K562 (cell line): ENCODE results near the gene FCHO2. TPM values are rescaled to one million over a fixed set of nuclear protein-coding genes. Genes with fewer than 3 reads are reported as not detected.

ENCODE experiments used
- ATAC-seq: fragments of 200-7000 bp; cut with Tn5 transposase; 3 replicates; pipeline ENCODE4 v1.9.1; 2020; ENCODE audit warnings: moderate library complexity
- BruUV-seq: library from RNA; stranded (reverse); fragments of 400-500 nt; replicated peaks from 2 replicates; lab custom pipeline; 2021; lab: Mats Ljungman, UMichigan
- CTCF ChIA-PET: fragments of 300-600 bp; formaldehyde crosslinking; extraction: SDS; loops from one replicate; lab custom pipeline; 2021; ENCODE audit warnings: low intra/inter-chr PET ratio; lab: Yijun Ruan, JAX
- POLR2A ChIA-PET: fragments of 300-600, 350-650 bp; sonication (Branson Sonifier 250); formaldehyde crosslinking; extraction: SDS; loops from one replicate; lab custom pipeline; 2021; ENCODE audit warnings: antibody characterized with exemption, inconsistent platforms; lab: Yijun Ruan, JAX
- DNase-seq, 4 experiments: peaks; one replicate each; pipeline versions ENCODE4 v3.0.0 to v3.0.0-alpha.2; 2011 to 2018; ENCODE audit warnings: low spot score in 3 of 4, mixed read lengths in 3 of 4; ENCODE audit errors: extremely low read depth in 1 of 4
- FAIRE-seq: peaks from 2 replicates; lab custom pipeline; 2011; peaks lifted over from hg19 to GRCh38; lab: Jason Lieb, UNC
- H2AFZ ChIP-seq: 2 replicates; pipeline ENCODE4 v1.6.0; 2011; ENCODE audit warnings: low read depth, low read length, control low read depth, inconsistent platforms
- H3K27ac ChIP-seq: fragments of 200-600 bp; 3 replicates; pipeline ENCODE4 v1.8.0; 2011; ENCODE audit warnings: low read depth, mild to moderate bottlenecking, control low read depth, inconsistent platforms, low read length, moderate library complexity, mixed read lengths; ENCODE audit errors: extremely low read depth
- H3K27me3 ChIP-seq, 2 experiments: fragments of 300-600 bp in 1 of 2; 2 replicates in 1 of 2; 3 replicates in 1 of 2; pipeline versions ENCODE4 v1.6.0 to v1.8.0; 2011; ENCODE audit warnings: inconsistent platforms in 2 of 2, low read length in 2 of 2, mild to moderate bottlenecking in 1 of 2, mixed read lengths in 1 of 2, moderate library complexity in 1 of 2; ENCODE audit not compliant: control insufficient read depth in 2 of 2, insufficient read depth in 2 of 2
- H3K36me3 ChIP-seq: fragments of 300-600 bp; 3 replicates; pipeline ENCODE4 v1.8.0; 2011; ENCODE audit warnings: mild to moderate bottlenecking, low read length, inconsistent platforms; ENCODE audit not compliant: control insufficient read depth, insufficient read depth
- H3K4me1 ChIP-seq, 2 experiments: fragments of 200-600 bp in 1 of 2; replicated peaks in 1 of 2; 2 replicates in 1 of 2; 3 replicates in 1 of 2; pipeline versions ENCODE4 v1.5.1 to v1.8.0; 2011; ENCODE audit warnings: inconsistent platforms in 2 of 2, low read length in 2 of 2, mild to moderate bottlenecking in 1 of 2, mixed read lengths in 1 of 2, moderate library complexity in 1 of 2; ENCODE audit not compliant: control insufficient read depth in 2 of 2, insufficient read depth in 2 of 2
- H3K4me2 ChIP-seq: 2 replicates; pipeline ENCODE4 v1.6.1; 2011; ENCODE audit warnings: low read length, control low read depth, inconsistent platforms, mixed read lengths; ENCODE audit not compliant: insufficient read depth
- H3K4me3 ChIP-seq: fragments of 200-600 bp; sonication (generic), shearing (Covaris generic); 2 replicates; pipeline ENCODE4 v1.5.1; 2016; ENCODE audit warnings: control low read depth, inconsistent platforms
- H3K79me2 ChIP-seq: fragments of 200-600 bp; 3 replicates; pipeline ENCODE4 v1.8.0; 2011; ENCODE audit warnings: low read length, inconsistent platforms; ENCODE audit not compliant: control insufficient read depth, insufficient read depth
- H3K9ac ChIP-seq, 2 experiments: 2 replicates each; pipeline versions ENCODE4 v1.6.0 to v1.6.1; 2011; ENCODE audit warnings: low read depth in 2 of 2, low read length in 2 of 2, control low read depth in 1 of 2, inconsistent platforms in 1 of 2, mild to moderate bottlenecking in 1 of 2, mixed read lengths in 1 of 2; ENCODE audit not compliant: insufficient read depth in 1 of 2
- H3K9me1 ChIP-seq: one replicate; pipeline ENCODE4 v1.6.0; 2011; ENCODE audit warnings: inconsistent platforms, mild to moderate bottlenecking, low read length, moderate library complexity; ENCODE audit not compliant: control insufficient read depth, insufficient read depth
- H3K9me3 ChIP-seq: replicated peaks from 2 replicates; pipeline ENCODE4 v1.5.1; 2011; ENCODE audit warnings: low read depth, low read length, inconsistent platforms; ENCODE audit not compliant: control insufficient read depth, insufficient read depth
- H4K20me1 ChIP-seq: replicated peaks from 2 replicates; pipeline ENCODE4 v1.6.1; 2011; ENCODE audit warnings: low read length, inconsistent platforms, mixed read lengths; ENCODE audit not compliant: control insufficient read depth, insufficient read depth
- CSDE1 ChIP-seq, 2 experiments: fragments of 450-650 bp; IDR thresholded peaks; 2 replicates each; pipeline ENCODE4 v1.6.1; 2016; ENCODE audit warnings: mild to moderate bottlenecking in 1 of 2
- EGR1 ChIP-seq: fragments of 450-650 bp; conservative IDR thresholded peaks from 2 replicates; pipeline ENCODE4 v1.6.1; 2017; ENCODE audit warnings: mild to moderate bottlenecking
- HMG20A ChIP-seq: fragments of 450-650 bp; formaldehyde crosslinking; conservative IDR thresholded peaks from 2 replicates; pipeline ENCODE4 v1.4.0; 2020; ENCODE audit warnings: mild to moderate bottlenecking, mixed read lengths
- HNRNPUL1 ChIP-seq: fragments of 200-400 bp; formaldehyde crosslinking; IDR thresholded peaks from 2 replicates; pipeline ENCODE4 v1.6.1; 2017; ENCODE audit warnings: low read length
- KDM1A ChIP-seq, 2 experiments: fragments of 450-650 bp; IDR thresholded peaks; 2 replicates each; pipeline ENCODE4 v1.6.1; 2016; ENCODE audit warnings: mild to moderate bottlenecking in 2 of 2
- RBM25 ChIP-seq: fragments of 200-400 bp; formaldehyde crosslinking; IDR thresholded peaks from 2 replicates; pipeline ENCODE4 v1.6.1; 2018; ENCODE audit warnings: low read length, low read depth, moderate library complexity; ENCODE audit not compliant: severe bottlenecking
- YBX1 ChIP-seq: fragments of 450-650 bp; IDR thresholded peaks from 2 replicates; pipeline ENCODE4 v1.7.1; 2016; ENCODE audit warnings: mild to moderate bottlenecking
- ZNF124 ChIP-seq: sonication (generic); formaldehyde crosslinking; IDR thresholded peaks from 2 replicates; pipeline ENCODE4 v1.8.1; 2022; ENCODE audit warnings: missing genetic modification reagents
- ZNF324 ChIP-seq: fragments of 250-450 bp; sonication (Bioruptor Pico); IDR thresholded peaks from 2 replicates; pipeline ENCODE4 v1.4.0; 2020; ENCODE audit warnings: mild to moderate bottlenecking
- ZNF511 ChIP-seq: sonication (generic); formaldehyde crosslinking; IDR thresholded peaks from 2 replicates; pipeline ENCODE4 v1.8.0; 2022; ENCODE audit warnings: mild to moderate bottlenecking, missing genetic modification reagents
- WGBS: fragments of 100-300 bp; shearing (Covaris generic); methylation state at CpG from one replicate; pipeline ENCODE4 v1.1.6; 2016; ENCODE audit warnings: low coverage, mixed read lengths; ENCODE audit not compliant: insufficient coverage; ENCODE audit errors: missing lambda C conversion rate; 5-methylcytosine and 5-hydroxymethylcytosine counted together
- in situ Hi-C: fragments of 300-500 bp; cut with MboI; formaldehyde crosslinking; loops from 4 replicates; pipeline ENCODE4 v1.15.0; 2018; ENCODE audit warnings: inconsistent platforms, mixed read lengths
- intact Hi-C: fragments of 100-400 bp; cut with micrococcal nuclease; formaldehyde crosslinking; loops from 2 replicates; pipeline ENCODE4 v1.14.2; 2022
- polyA plus RNA-seq, 8 experiments: library from polyadenylated mRNA; depleted of rRNA in 4 of 8; stranded (reverse) in 5 of 8; unstranded in 3 of 8; fragments of >200 nt; fragmentation: Nextera tagmentation in 2 of 8; fragmentation: Illumina TruSeq in 1 of 8; extraction: Ambion mirVana in 2 of 8; extraction: Trizol in 1 of 8; gene quantifications; 2 replicates each; pipeline versions ENCODE4 v1.2.1 to v1.2.3, GENCODE V29; 2011 to 2014; ENCODE audit warnings: inconsistent platforms in 1 of 8, missing spikeins in 1 of 8
- total RNA-seq, 7 experiments: library from RNA; depleted of rRNA in 6 of 7; stranded (reverse); fragments of >200 nt in 6 of 7; fragmentation: Illumina TruSeq in 2 of 7; extraction: Trizol in 2 of 7; gene quantifications; 2 replicates each; pipeline versions ENCODE4 v1.2.1 to v1.2.3, GENCODE V29; 2011 to 2021; ENCODE audit warnings: low replicate concordance in 1 of 7

Gene FCHO2
- total and polyA plus RNA-seq, 9 of the 15 experiments (the other 6 are each of a cell fraction or from before 2014, with no cell fraction given), result 4.4 to 13.4 (median 8.3) TPM

DNA sequence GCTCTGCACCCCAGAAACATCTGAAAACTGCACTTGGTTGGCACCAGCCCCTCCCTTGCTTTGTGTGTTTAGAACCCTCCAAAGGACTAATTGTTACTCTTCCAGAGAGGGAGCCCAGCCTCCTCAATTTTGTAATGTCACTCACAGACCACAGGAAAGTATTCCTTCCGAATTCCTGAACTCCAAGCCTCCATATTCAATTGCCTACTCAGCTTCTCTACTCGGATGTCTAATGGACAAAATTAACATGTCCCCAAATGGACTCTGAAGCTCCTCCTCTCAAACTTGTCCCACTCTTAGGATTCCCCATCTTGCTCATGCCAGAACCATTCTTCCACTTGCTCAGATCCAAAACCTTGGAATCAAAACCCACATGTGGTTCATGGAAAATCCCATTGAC lies 160.7 kb downstream of the FCHO2 start (continued):
- TF ChIP-seq ZNF124 (no peak), CSDE1 (IDR thresholded peaks at IDR 0.05) (no peak), EGR1 (no peak), ZNF324 (CRISPR knock-in tag) (no peak), YBX1 (no peak), HNRNPUL1 (no peak), ZNF511 (CRISPR knock-in tag) (no peak), KDM1A (IDR thresholded peaks at IDR 0.05) (no peak)
- TF ChIP-seq, all 486 proteins: peak for 0

- no peak overlapping the region for H3K27ac ChIP-seq
- BruUV-seq, result no TSS peak
- H3K79me2 ChIP-seq, result no peaks in the 10 kb centered on the region
- ChIA-PET CTCF (no interaction called here), POLR2A (interaction anchor here (0.6 kb wide), 1 partner anchor 50 kb away, joined by 3 read pairs; no protein-coding TSS in a partner anchor)
- FAIRE-seq, result no peak
- no peak overlapping the region for H3K4me3 ChIP-seq
- intact Hi-C loops, result no loop called here
- H3K9me1 ChIP-seq, result no peaks in the 10 kb centered on the region
- no peaks in the 10 kb centered on the region for H3K9me3 ChIP-seq
- in situ Hi-C loops, result no loop called here
- TF ChIP-seq RBM25 (peak; percentile 29), HMG20A (CRISPR knock-in tag) (no peak)
- no peaks in the 10 kb centered on the region for H3K36me3 ChIP-seq
- no peak for ATAC-seq
- peaks cover 0 to 13% of the 10 kb centered on the region in 2 experiments; a peak in 1 of 5 replicates for H3K4me1 ChIP-seq
- no peak for DNase-seq
- H3K27me3 ChIP-seq, result peaks cover 20 to 44% of the 10 kb centered on the region in 2 experiments; a peak in 3 of 5 replicates
- H2AFZ ChIP-seq, result no peak overlapping the region
- 2% methylated on average over 3 of the region's 3 CpGs for WGBS
- no peaks in the 10 kb centered on the region for H4K20me1 ChIP-seq
- no peak overlapping the region for H3K9ac ChIP-seq
- H3K4me2 ChIP-seq, result no peak overlapping the region
These were observed 161.4 kb downstream of the FCHO2 start for GRCh38 chr5:73117088-73117740.
